CD4-positive, alpha-beta T cell treated with Interleukin-12 subunit alpha and Interleukin-12 subunit beta, for 1 hour (primary cell): ENCODE measurements around the gene TUBGCP2.
"Not testable (repeated sequence)": the region's sequence is repeated elsewhere in the genome, so short reads cannot be mapped to it uniquely, and the experiment has no call there.

Source experiments
- DNase-seq: peaks from one replicate; pipeline ENCODE4 v3.0.0-alpha.2; 2020

TUBGCP2 gene

GRCh38 chr10:133277277-133277992 is 31.2 kb downstream of the TUBGCP2 start:
- no peak for DNase-seq

- peak; percentile 78 for DNase-seq
These were observed 32.1 kb downstream of the TUBGCP2 start, which contains the start of gene ADAM8 for GRCh38 chr10:133276435-133277201. Gene ADAM8 (minus strand): TSS chr10:133276868. CDS start chr10:133276817, 51 bp downstream.

GRCh38 chr10:133276100-133276434 is 32.6 kb downstream of the TUBGCP2 start:
- no peak for DNase-seq

GRCh38 chr10:133275684-133276092 is 33.0 kb downstream of the TUBGCP2 start:
- peak; percentile 62 for DNase-seq

GRCh38 chr10:133274751-133275683 is 33.7 kb downstream of the TUBGCP2 start:
- DNase-seq, result peak; percentile 88

GRCh38 chr10:133273534-133274143 is 35.0 kb downstream of the TUBGCP2 start:
- DNase-seq, result no peak

- DNase-seq, result no peak
These were observed 35.7 kb downstream of the TUBGCP2 start for GRCh38 chr10:133272964-133273420.

- no peak for DNase-seq
These were observed 36.2 kb downstream of the TUBGCP2 start for GRCh38 chr10:133272301-133272963.

- DNase-seq, result no peak
These were observed 37.0 kb downstream of the TUBGCP2 start for GRCh38 chr10:133271521-133272300.

- DNase-seq, result no peak
These were observed 37.8 kb downstream of the TUBGCP2 start for GRCh38 chr10:133270773-133271297.

GRCh38 chr10:133270204-133270603 is 38.5 kb downstream of the TUBGCP2 start:
- no peak for DNase-seq

GRCh38 chr10:133269367-133269766 is 39.3 kb downstream of the TUBGCP2 start:
- DNase-seq, result no peak

GRCh38 chr10:133268532-133268931 is 40.1 kb downstream of the TUBGCP2 start:
- no peak for DNase-seq

- no peak for DNase-seq
These were observed 40.8 kb downstream of the TUBGCP2 start for GRCh38 chr10:133267829-133268228.

GRCh38 chr10:133267293-133267692 is 41.4 kb downstream of the TUBGCP2 start:
- no peak for DNase-seq

- DNase-seq, result no peak
These were observed 42.4 kb downstream of the TUBGCP2 start for GRCh38 chr10:133266056-133266795.

- DNase-seq, result not testable (repeated sequence)
These were observed 43.6 kb downstream of the TUBGCP2 start for GRCh38 chr10:133265052-133265451.

GRCh38 chr10:133264461-133264860 is 44.2 kb downstream of the TUBGCP2 start:
- peak; percentile 59 for DNase-seq

GRCh38 chr10:133263674-133264073 is 45.0 kb downstream of the TUBGCP2 start:
- DNase-seq, result no peak

- DNase-seq, result no peak
These were observed 46.0 kb downstream of the TUBGCP2 start for GRCh38 chr10:133262696-133263095.
